NCI-H510A treated with DMSO at 0.1 percent for 48 hours (cell line): ENCODE measurements around the gene MZT2A.
"Not testable (repeated sequence)": the region's sequence is repeated elsewhere in the genome, so short reads cannot be mapped to it uniquely, and the experiment has no call there.

Experiments
- DNase-seq: peaks from one replicate; lab custom pipeline; 2025; lab: John Stamatoyannopoulos, UW

Gene MZT2A

GRCh38 chr2:131451265-131451949, 40.8 kb downstream of the MZT2A start:
- not testable (repeated sequence) for DNase-seq

- DNase-seq: not testable (repeated sequence)
Measured at GRCh38 chr2:131447981-131448380, 44.2 kb downstream of the MZT2A start.

- DNase-seq: no peak
Measured at GRCh38 chr2:131445896-131446295, 46.3 kb downstream of the MZT2A start.

- not testable (repeated sequence) for DNase-seq
Measured at GRCh38 chr2:131445515-131445797, 46.7 kb downstream of the MZT2A start.

GRCh38 chr2:131444736-131445514, 47.3 kb downstream of the MZT2A start:
- DNase-seq: not testable (repeated sequence)

- DNase-seq: not testable (repeated sequence)
Measured at GRCh38 chr2:131440742-131441468, 51.3 kb downstream of the MZT2A start.
